ENCODE data around the gene CABLES2. TPM values are rescaled to one million over a fixed set of nuclear protein-coding genes. Genes with fewer than 3 reads are reported as not detected.
"Not testable (repeated sequence)": the region's sequence is repeated elsewhere in the genome, so short reads cannot be mapped to it uniquely, and the experiment has no call there.

The CABLES2 gene
- total and polyA plus RNA-seq, 4 experiments from 2014 or later, result 0.45 to 7.5 (median 3.8) TPM

DNA sequence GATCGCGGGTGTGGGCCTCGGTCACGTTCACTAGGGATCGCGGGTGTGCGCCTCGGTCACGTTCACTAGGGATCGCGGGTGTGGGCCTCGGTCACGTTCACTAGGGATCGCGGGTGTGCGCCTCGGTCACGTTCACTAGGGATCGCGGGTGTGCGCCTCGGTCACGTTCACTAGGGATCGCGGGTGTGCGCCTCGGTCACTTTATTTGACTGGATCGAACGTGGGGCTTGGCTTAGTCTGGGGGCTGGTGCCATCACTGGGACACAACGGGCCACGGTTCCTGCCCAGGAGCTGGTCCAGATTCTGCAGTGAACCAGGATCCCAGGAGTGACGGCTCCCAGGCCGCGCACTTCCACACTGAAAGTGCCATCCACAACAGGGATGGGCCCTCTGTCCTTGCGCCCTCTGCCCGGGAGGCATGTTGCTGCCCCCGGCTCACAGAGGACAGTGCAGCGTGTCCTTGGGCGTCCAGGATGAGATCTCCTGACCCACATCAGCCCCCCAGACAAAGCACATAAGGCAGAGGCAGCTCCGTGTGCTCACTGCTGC lies 33.4 kb downstream of the CABLES2 start:
- H3K36me3 ChIP-seq (ENCODE audit: insufficient read depth, low read length); H3K36me3 Mint-ChIP-seq; H3K27ac Mint-ChIP-seq; H3K9me3 Mint-ChIP-seq; H3K9me3 ChIP-seq (ENCODE audit: control insufficient read depth in 1 of 2, low read length in 2 of 2); H3K4me3 Mint-ChIP-seq; DNase-seq; H3K4me1 ChIP-seq (ENCODE audit: insufficient read depth, low read length); H3K27me3 ChIP-seq (ENCODE audit: insufficient read depth, low read length); intact Hi-C loops (cut with micrococcal nuclease); POLR2A ChIA-PET (ENCODE audit: partially characterized antibody); H3K27ac ChIP-seq (ENCODE audit: low read depth, low read length); H3K4me1 Mint-ChIP-seq; H3K27me3 Mint-ChIP-seq; H3K4me3 ChIP-seq (ENCODE audit: low read length in 2 of 2): not testable (repeated sequence)
- CTCF ChIA-PET (ENCODE audit: partially characterized antibody), result interaction anchor here (1.3 kb wide), 1 partner anchor 9 kb away, joined by 3 read pairs; no protein-coding TSS in a partner anchor

GRCh38 chr20:62372042-62372993 lies 34.8 kb downstream of the CABLES2 start:
- Histone ChIP-seq H3K27ac (ENCODE audit: low read depth, low read length) (no peak overlapping the region), H3K36me3 (ENCODE audit: insufficient read depth, low read length) (no peaks in the 10 kb centered on the region), H3K4me3 (ENCODE audit: low read length in 2 of 2) (no peak overlapping the region), H3K27me3 (ENCODE audit: insufficient read depth, low read length) (peaks cover 14% of the 10 kb centered on the region), H3K4me1 (ENCODE audit: insufficient read depth, low read length) (peaks cover 12% of the 10 kb centered on the region), H3K9me3 (ENCODE audit: control insufficient read depth in 1 of 2, low read length in 2 of 2) (no peaks in the 10 kb centered on the region)
- Mint-ChIP-seq H3K36me3 (no peaks in the 10 kb centered on the region), H3K9me3 (no peaks in the 10 kb centered on the region), H3K27me3 (peaks cover 7 to 13% of the 10 kb centered on the region in 2 donors), H3K4me3 (no peak overlapping the region), H3K27ac (no peak overlapping the region), H3K4me1 (peaks cover 0 to 4% (median under 1%) of the 10 kb centered on the region in 4 donors)
- POLR2A ChIA-PET (ENCODE audit: partially characterized antibody), result no interaction called here
- no peak for DNase-seq
- intact Hi-C loops (cut with micrococcal nuclease), result no loop called here
- CTCF ChIA-PET (ENCODE audit: partially characterized antibody), result no interaction called here

GRCh38 chr20:62371588-62372041 lies 35.5 kb downstream of the CABLES2 start:
- Histone ChIP-seq H3K36me3 (ENCODE audit: insufficient read depth, low read length) (no peaks in the 10 kb centered on the region), H3K27me3 (ENCODE audit: insufficient read depth, low read length) (peaks cover 14% of the 10 kb centered on the region), H3K4me3 (ENCODE audit: low read length in 2 of 2) (no peak overlapping the region), H3K4me1 (ENCODE audit: insufficient read depth, low read length) (peaks cover 13% of the 10 kb centered on the region), H3K9me3 (ENCODE audit: control insufficient read depth in 1 of 2, low read length in 2 of 2) (no peaks in the 10 kb centered on the region), H3K27ac (ENCODE audit: low read depth, low read length) (no peak overlapping the region)
- intact Hi-C loops (cut with micrococcal nuclease), result no loop called here
- CTCF ChIA-PET (ENCODE audit: partially characterized antibody), result no interaction called here
- Mint-ChIP-seq H3K4me3 (no peak overlapping the region), H3K27me3 (peaks cover 7 to 13% of the 10 kb centered on the region in 2 donors), H3K4me1 (peaks cover 0 to 2% (median under 1%) of the 10 kb centered on the region in 4 donors), H3K36me3 (no peaks in the 10 kb centered on the region), H3K9me3 (no peaks in the 10 kb centered on the region), H3K27ac (no peak overlapping the region)
- no peak for DNase-seq
- POLR2A ChIA-PET (ENCODE audit: partially characterized antibody), result no interaction called here

- POLR2A ChIA-PET (ENCODE audit: partially characterized antibody), result no interaction called here
- DNase-seq, result no peak
- no peaks in the 10 kb centered on the region for H3K36me3 Mint-ChIP-seq
- Histone ChIP-seq H3K27me3 (ENCODE audit: insufficient read depth, low read length) (peaks cover 18% of the 10 kb centered on the region), H3K9me3 (ENCODE audit: control insufficient read depth in 1 of 2, low read length in 2 of 2) (no peaks in the 10 kb centered on the region), H3K36me3 (ENCODE audit: insufficient read depth, low read length) (no peaks in the 10 kb centered on the region), H3K4me1 (ENCODE audit: insufficient read depth, low read length) (peaks cover 19% of the 10 kb centered on the region), H3K27ac (ENCODE audit: low read depth, low read length) (no peak overlapping the region), H3K4me3 (ENCODE audit: low read length in 2 of 2) (no peak overlapping the region)
- no peak overlapping the region for H3K27ac Mint-ChIP-seq
- peaks cover 7 to 13% of the 10 kb centered on the region in 2 donors for H3K27me3 Mint-ChIP-seq
- H3K4me3 Mint-ChIP-seq, result no peak overlapping the region
- peaks cover 0 to 2% (median under 1%) of the 10 kb centered on the region in 4 donors for H3K4me1 Mint-ChIP-seq
- no peaks in the 10 kb centered on the region for H3K9me3 Mint-ChIP-seq
- CTCF ChIA-PET (ENCODE audit: partially characterized antibody), result no interaction called here
- intact Hi-C loops (cut with micrococcal nuclease), result no loop called here
Measured at GRCh38 chr20:62370807-62371587, 36.1 kb downstream of the CABLES2 start.

- Histone ChIP-seq H3K27me3 (ENCODE audit: insufficient read depth, low read length) (peaks cover 18% of the 10 kb centered on the region), H3K4me3 (ENCODE audit: low read length in 2 of 2) (no peak overlapping the region), H3K4me1 (ENCODE audit: insufficient read depth, low read length) (peaks cover 20% of the 10 kb centered on the region), H3K9me3 (ENCODE audit: control insufficient read depth in 1 of 2, low read length in 2 of 2) (no peaks in the 10 kb centered on the region), H3K27ac (ENCODE audit: low read depth, low read length) (no peak overlapping the region), H3K36me3 (ENCODE audit: insufficient read depth, low read length) (no peaks in the 10 kb centered on the region)
- CTCF ChIA-PET (ENCODE audit: partially characterized antibody), result interaction anchor here (1.4 kb wide), 1 partner anchor 13 kb away, joined by 4 read pairs; no protein-coding TSS in a partner anchor
- no peak for DNase-seq
- Mint-ChIP-seq H3K4me1 (peaks cover 0 to 2% (median under 1%) of the 10 kb centered on the region in 4 donors), H3K27me3 (peaks cover 7 to 16% of the 10 kb centered on the region in 2 donors), H3K36me3 (no peaks in the 10 kb centered on the region), H3K4me3 (no peak overlapping the region), H3K9me3 (no peaks in the 10 kb centered on the region), H3K27ac (no peak overlapping the region)
- POLR2A ChIA-PET (ENCODE audit: partially characterized antibody), result no interaction called here
- intact Hi-C loops (cut with micrococcal nuclease), result no loop called here
Measured at GRCh38 chr20:62370115-62370806, 36.8 kb downstream of the CABLES2 start.

GRCh38 chr20:62369815-62370114 lies 37.3 kb downstream of the CABLES2 start:
- ChIA-PET POLR2A (ENCODE audit: partially characterized antibody) (no interaction called here), CTCF (ENCODE audit: partially characterized antibody) (interaction anchor here (1.4 kb wide), 1 partner anchor 13 kb away, joined by 4 read pairs; no protein-coding TSS in a partner anchor)
- Mint-ChIP-seq H3K4me1 (peaks cover 0 to 2% (median under 1%) of the 10 kb centered on the region in 4 donors), H3K4me3 (no peak overlapping the region), H3K27me3 (peaks cover 12 to 21% of the 10 kb centered on the region in 2 donors), H3K9me3 (no peaks in the 10 kb centered on the region), H3K36me3 (no peaks in the 10 kb centered on the region), H3K27ac (no peak overlapping the region)
- peaks cover 20% of the 10 kb centered on the region for H3K4me1 ChIP-seq (ENCODE audit: insufficient read depth, low read length)
- no peaks in the 10 kb centered on the region for H3K9me3 ChIP-seq (ENCODE audit: control insufficient read depth in 1 of 2, low read length in 2 of 2)
- peaks cover 18% of the 10 kb centered on the region for H3K27me3 ChIP-seq (ENCODE audit: insufficient read depth, low read length)
- no peak for DNase-seq
- intact Hi-C loops (cut with micrococcal nuclease), result no loop called here
- H3K36me3 ChIP-seq (ENCODE audit: insufficient read depth, low read length), result no peaks in the 10 kb centered on the region
- no peak overlapping the region for H3K27ac ChIP-seq (ENCODE audit: low read depth, low read length)
- H3K4me3 ChIP-seq (ENCODE audit: low read length in 2 of 2), result no peak overlapping the region

Data from CD4-positive, alpha-beta memory T cell (primary cell).